Measurements from ENCODE around the gene RGS3. TPM values are rescaled to one million over a fixed set of nuclear protein-coding genes. Genes with fewer than 3 reads are reported as not detected.
A peak's percentile ranks its signal among the peaks of the same experiment; 100 is the strongest.

The RGS3 gene
- total RNA-seq, 1 experiment from 2014 or later = 39.4 TPM

DNA sequence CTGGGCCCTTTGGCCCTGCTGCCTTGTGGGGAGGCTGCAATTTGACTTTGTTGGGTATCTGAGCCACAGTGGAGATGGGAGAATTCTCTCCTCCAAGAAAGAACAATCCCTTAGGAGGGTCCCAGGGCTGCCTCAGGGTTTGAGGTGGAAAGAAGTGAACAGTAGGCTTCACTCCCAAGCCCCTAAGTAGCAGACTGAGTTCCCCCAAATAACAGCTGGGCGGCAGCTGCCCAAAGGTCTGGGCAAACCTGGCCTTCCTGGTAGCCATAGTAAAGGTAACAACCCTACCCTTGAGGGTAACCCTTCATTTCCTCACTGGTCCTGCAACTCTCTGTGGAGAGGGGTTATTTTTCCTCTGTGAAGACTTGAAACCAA lies 746 bp downstream of the RGS3 start:
- 0 out of 4 replicates have a peak, but pooled peaks cover 0 to 7% of the 10 kb centered on the region in 2 experiments for H3K36me3 ChIP-seq (ENCODE audit: control insufficient read depth in 1 of 2, insufficient read depth in 2 of 2, low read length in 2 of 2)
- POLR2A ChIA-PET = interaction anchor here (2.0 kb wide), 1 partner anchor 10 kb away, joined by 6 read pairs; no protein-coding TSS in a partner anchor
- peak overlapping the region; percentile 66 for H3K27ac ChIP-seq (ENCODE audit: low read depth, low read length)

DNA sequence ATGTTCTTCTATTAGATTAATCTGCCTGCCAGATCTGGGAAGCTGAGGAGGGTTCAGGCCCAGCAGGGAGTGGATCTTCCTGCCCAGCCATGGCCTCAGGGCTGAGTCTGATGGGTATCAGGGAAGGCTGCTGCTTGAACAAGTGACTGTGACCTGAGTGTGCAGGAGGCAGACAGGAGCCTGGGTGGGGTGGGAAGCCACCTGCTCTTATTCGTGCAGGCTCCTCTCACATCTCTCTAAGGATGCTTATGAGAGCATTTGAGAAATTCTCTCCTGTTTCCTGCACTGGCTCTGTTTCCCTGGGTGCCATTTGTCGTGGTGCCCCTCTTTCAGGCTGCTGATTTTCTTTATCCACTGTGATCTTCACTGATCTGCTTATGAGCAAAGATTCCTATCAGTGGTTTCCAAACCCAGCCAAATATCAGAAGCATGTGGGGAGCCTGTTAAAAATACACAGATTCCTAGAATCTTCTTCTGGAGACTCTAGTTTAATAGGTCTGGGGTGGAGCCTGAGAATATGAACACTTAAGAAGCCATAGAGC lies 2.1 kb downstream of the RGS3 start:
- Histone ChIP-seq H3K4me2 (ENCODE audit: low read length) (peak overlapping the region; percentile 90), H3K9me2 (ENCODE audit: insufficient read depth) (no peaks in the 10 kb centered on the region), H3K4me1 (ENCODE audit: control insufficient read depth in 1 of 2, insufficient read depth in 2 of 2, low read length in 2 of 2) (peaks cover 18 to 31% of the 10 kb centered on the region in 2 experiments; a peak in 3 of 4 replicates), H3K79me2 (ENCODE audit: insufficient read depth, low read length) (peaks cover 71% of the 10 kb centered on the region), H4K20me1 (ENCODE audit: insufficient read depth) (no peaks in the 10 kb centered on the region), H3K4me3 (replicated peaks in 1 of 2; ENCODE audit: low read depth in 1 of 2, low read length in 2 of 2) (no peak overlapping the region), H2AFZ (ENCODE audit: low read depth, low read length, poor library complexity, severe bottlenecking) (no peak overlapping the region), H3K9me3 (ENCODE audit: control insufficient read depth in 1 of 2, insufficient read depth in 1 of 2, low read depth in 1 of 2, low read length in 2 of 2) (no peaks in the 10 kb centered on the region), H3K9ac (ENCODE audit: low read length) (no peak overlapping the region), H3K27ac (ENCODE audit: low read depth, low read length) (no peak overlapping the region; the same call in 1 of the 2 replicates), H3K36me3 (ENCODE audit: control insufficient read depth in 1 of 2, insufficient read depth in 2 of 2, low read length in 2 of 2) (0 out of 4 replicates have a peak, but pooled peaks cover 0 to 7% of the 10 kb centered on the region in 2 experiments), H3K27me3 (ENCODE audit: insufficient read depth, low read length) (no peaks in the 10 kb centered on the region)
- intact Hi-C loops (cut with micrococcal nuclease) = no loop called here
- no TSS peak for BruUV-seq (replicated peaks)
- DNase-seq (ENCODE audit: low read depth, low spot score) (no peak), ATAC-seq (no peak)
- RAD21 ChIA-PET (ENCODE audit: low non-redundant PET in 1 of 2, low total read pairs in 2 of 2, uncharacterized antibody in 2 of 2, unreplicated experiment in 2 of 2) = no interaction called here
- CTCF ChIA-PET = interaction anchor here (1.2 kb wide), 1 partner anchor 19 kb away, joined by 3 read pairs; no protein-coding TSS in a partner anchor
- POLR2A ChIA-PET = no interaction called here
- no peak for TF ChIP-seq YY1 (IDR thresholded peaks at IDR 0.05; ENCODE audit: extremely low read depth, insufficient replicate concordance, low read depth, low read length)
- TF ChIP-seq EZH2 (IDR thresholded peaks at IDR 0.05) = no peak
- TF ChIP-seq EZH2phosphoT487 (IDR thresholded peaks at IDR 0.05; ENCODE audit: borderline replicate concordance) = no peak
- no peak for TF ChIP-seq POLR2A (IDR thresholded peaks at IDR 0.05; ENCODE audit: borderline replicate concordance, extremely low read depth, insufficient read depth, insufficient read length)
- TF ChIP-seq RAD21 (IDR thresholded peaks at IDR 0.05; ENCODE audit: low read depth) = no peak
- no peak for TF ChIP-seq CBX3 (IDR thresholded peaks at IDR 0.05; ENCODE audit: low read depth)
- TF ChIP-seq TCF7L2 (IDR thresholded peaks at IDR 0.05; ENCODE audit: borderline replicate concordance, extremely low read depth, insufficient read depth, insufficient read length) = no peak
- TF ChIP-seq ZFX (IDR thresholded peaks at IDR 0.05) = no peak
- no peak for TF ChIP-seq ELF1 (IDR thresholded peaks at IDR 0.05; ENCODE audit: borderline replicate concordance, low read depth)
- TF ChIP-seq, protein P1, sequence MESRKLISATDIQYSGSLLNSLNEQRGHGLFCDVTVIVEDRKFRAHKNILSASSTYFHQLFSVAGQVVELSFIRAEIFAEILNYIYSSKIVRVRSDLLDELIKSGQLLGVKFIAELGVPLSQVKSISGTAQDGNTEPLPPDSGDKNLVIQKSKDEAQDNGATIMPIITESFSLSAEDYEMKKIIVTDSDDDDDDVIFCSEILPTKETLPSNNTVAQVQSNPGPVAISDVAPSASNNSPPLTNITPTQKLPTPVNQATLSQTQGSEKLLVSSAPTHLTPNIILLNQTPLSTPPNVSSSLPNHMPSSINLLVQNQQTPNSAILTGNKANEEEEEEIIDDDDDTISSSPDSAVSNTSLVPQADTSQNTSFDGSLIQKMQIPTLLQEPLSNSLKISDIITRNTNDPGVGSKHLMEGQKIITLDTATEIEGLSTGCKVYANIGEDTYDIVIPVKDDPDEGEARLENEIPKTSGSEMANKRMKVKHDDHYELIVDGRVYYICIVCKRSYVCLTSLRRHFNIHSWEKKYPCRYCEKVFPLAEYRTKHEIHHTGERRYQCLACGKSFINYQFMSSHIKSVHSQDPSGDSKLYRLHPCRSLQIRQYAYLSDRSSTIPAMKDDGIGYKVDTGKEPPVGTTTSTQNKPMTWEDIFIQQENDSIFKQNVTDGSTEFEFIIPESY (IDR thresholded peaks at IDR 0.05; ENCODE audit: extremely low read depth, insufficient replicate concordance, low read length) = no peak
- TF ChIP-seq, protein P2, sequence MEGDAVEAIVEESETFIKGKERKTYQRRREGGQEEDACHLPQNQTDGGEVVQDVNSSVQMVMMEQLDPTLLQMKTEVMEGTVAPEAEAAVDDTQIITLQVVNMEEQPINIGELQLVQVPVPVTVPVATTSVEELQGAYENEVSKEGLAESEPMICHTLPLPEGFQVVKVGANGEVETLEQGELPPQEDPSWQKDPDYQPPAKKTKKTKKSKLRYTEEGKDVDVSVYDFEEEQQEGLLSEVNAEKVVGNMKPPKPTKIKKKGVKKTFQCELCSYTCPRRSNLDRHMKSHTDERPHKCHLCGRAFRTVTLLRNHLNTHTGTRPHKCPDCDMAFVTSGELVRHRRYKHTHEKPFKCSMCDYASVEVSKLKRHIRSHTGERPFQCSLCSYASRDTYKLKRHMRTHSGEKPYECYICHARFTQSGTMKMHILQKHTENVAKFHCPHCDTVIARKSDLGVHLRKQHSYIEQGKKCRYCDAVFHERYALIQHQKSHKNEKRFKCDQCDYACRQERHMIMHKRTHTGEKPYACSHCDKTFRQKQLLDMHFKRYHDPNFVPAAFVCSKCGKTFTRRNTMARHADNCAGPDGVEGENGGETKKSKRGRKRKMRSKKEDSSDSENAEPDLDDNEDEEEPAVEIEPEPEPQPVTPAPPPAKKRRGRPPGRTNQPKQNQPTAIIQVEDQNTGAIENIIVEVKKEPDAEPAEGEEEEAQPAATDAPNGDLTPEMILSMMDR (IDR thresholded peaks at IDR 0.05 in 2 of 3, conservative IDR thresholded peaks at IDR 0.05 in 1 of 3; ENCODE audit: borderline replicate concordance in 1 of 3, insufficient read depth in 1 of 3, low read depth in 2 of 3, low read length in 2 of 3) = no peak
- no peak for TF ChIP-seq CEBPB (IDR thresholded peaks at IDR 0.05; ENCODE audit: low read depth)
- TF ChIP-seq, protein P3, sequence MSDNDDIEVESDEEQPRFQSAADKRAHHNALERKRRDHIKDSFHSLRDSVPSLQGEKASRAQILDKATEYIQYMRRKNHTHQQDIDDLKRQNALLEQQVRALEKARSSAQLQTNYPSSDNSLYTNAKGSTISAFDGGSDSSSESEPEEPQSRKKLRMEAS (IDR thresholded peaks at IDR 0.05) = no peak
- TF ChIP-seq EGR1 (IDR thresholded peaks at IDR 0.05; ENCODE audit: low read depth) = no peak

More for the DNA sequence above, 746 bp downstream of the RGS3 start:
- Histone ChIP-seq H3K4me3 (replicated peaks in 1 of 2; ENCODE audit: low read depth in 1 of 2, low read length in 2 of 2) (peak overlapping the region; percentile 82 to 84), H3K4me2 (ENCODE audit: low read length) (peak overlapping the region; percentile 90), H3K27me3 (ENCODE audit: insufficient read depth, low read length) (no peaks in the 10 kb centered on the region), H4K20me1 (ENCODE audit: insufficient read depth) (no peaks in the 10 kb centered on the region), H3K9ac (ENCODE audit: low read length) (peak overlapping the region; percentile 88), H3K9me2 (ENCODE audit: insufficient read depth) (no peaks in the 10 kb centered on the region), H2AFZ (ENCODE audit: low read depth, low read length, poor library complexity, severe bottlenecking) (no peak overlapping the region), H3K9me3 (ENCODE audit: control insufficient read depth in 1 of 2, insufficient read depth in 1 of 2, low read depth in 1 of 2, low read length in 2 of 2) (no peaks in the 10 kb centered on the region), H3K4me1 (ENCODE audit: control insufficient read depth in 1 of 2, insufficient read depth in 2 of 2, low read length in 2 of 2) (peaks cover 18 to 31% of the 10 kb centered on the region in 2 experiments; a peak in 3 of 4 replicates), H3K79me2 (ENCODE audit: insufficient read depth, low read length) (peaks cover 57% of the 10 kb centered on the region)
- TF ChIP-seq ELF1 (IDR thresholded peaks at IDR 0.05; ENCODE audit: borderline replicate concordance, low read depth) (no peak), SIN3A (IDR thresholded peaks at IDR 0.05; ENCODE audit: low read depth) (no peak)
- intact Hi-C loops (cut with micrococcal nuclease) = no loop called here
- DNase-seq (ENCODE audit: low read depth, low spot score) (no peak), ATAC-seq (no peak; the same call in 1 of the 2 replicates)
- ChIA-PET RAD21 (ENCODE audit: low non-redundant PET in 1 of 2, low total read pairs in 2 of 2, uncharacterized antibody in 2 of 2, unreplicated experiment in 2 of 2) (no interaction called here), CTCF (no interaction called here)
- no TSS peak for BruUV-seq (replicated peaks)
